Nephron (organoid): ENCODE results near the gene CCNDBP1.

Experiments used
- H3K27ac Mint-ChIP-seq, 3 experiments: 2 replicates each; pipeline ENCODE4 v1.8.0; 2020; ENCODE audit warnings: mixed read lengths in 3 of 3, mild to moderate bottlenecking in 2 of 3, moderate library complexity in 1 of 3
- H3K27me3 Mint-ChIP-seq: 2 replicates; pipeline ENCODE4 v1.8.0; 2021; ENCODE audit warnings: low read depth, mild to moderate bottlenecking, moderate library complexity, mixed read lengths
- H3K36me3 Mint-ChIP-seq: 2 replicates; pipeline ENCODE4 v1.8.0; 2020; ENCODE audit warnings: low read depth, mixed read lengths
- H3K4me1 Mint-ChIP-seq: 2 replicates; pipeline ENCODE4 v1.8.0; 2020; ENCODE audit warnings: mixed read lengths
- H3K4me3 Mint-ChIP-seq, 3 experiments: 2 replicates each; pipeline ENCODE4 v1.8.0; 2020; ENCODE audit warnings: mild to moderate bottlenecking in 3 of 3, mixed read lengths in 3 of 3, moderate library complexity in 2 of 3
- H3K9me3 Mint-ChIP-seq: 2 replicates; pipeline ENCODE4 v1.8.0; 2020; ENCODE audit warnings: mixed read lengths
- TF ChIP-seq, protein P1 (sequence below), 3 experiments: fragments of 200-600 bp; sonication (generic); IDR thresholded peaks; one replicate each; pipeline ENCODE4 v1.5.0; 2021; ENCODE audit warnings: antibody characterized with exemption in 3 of 3; ENCODE audit not compliant: unreplicated experiment in 3 of 3

Gene CCNDBP1

DNA sequence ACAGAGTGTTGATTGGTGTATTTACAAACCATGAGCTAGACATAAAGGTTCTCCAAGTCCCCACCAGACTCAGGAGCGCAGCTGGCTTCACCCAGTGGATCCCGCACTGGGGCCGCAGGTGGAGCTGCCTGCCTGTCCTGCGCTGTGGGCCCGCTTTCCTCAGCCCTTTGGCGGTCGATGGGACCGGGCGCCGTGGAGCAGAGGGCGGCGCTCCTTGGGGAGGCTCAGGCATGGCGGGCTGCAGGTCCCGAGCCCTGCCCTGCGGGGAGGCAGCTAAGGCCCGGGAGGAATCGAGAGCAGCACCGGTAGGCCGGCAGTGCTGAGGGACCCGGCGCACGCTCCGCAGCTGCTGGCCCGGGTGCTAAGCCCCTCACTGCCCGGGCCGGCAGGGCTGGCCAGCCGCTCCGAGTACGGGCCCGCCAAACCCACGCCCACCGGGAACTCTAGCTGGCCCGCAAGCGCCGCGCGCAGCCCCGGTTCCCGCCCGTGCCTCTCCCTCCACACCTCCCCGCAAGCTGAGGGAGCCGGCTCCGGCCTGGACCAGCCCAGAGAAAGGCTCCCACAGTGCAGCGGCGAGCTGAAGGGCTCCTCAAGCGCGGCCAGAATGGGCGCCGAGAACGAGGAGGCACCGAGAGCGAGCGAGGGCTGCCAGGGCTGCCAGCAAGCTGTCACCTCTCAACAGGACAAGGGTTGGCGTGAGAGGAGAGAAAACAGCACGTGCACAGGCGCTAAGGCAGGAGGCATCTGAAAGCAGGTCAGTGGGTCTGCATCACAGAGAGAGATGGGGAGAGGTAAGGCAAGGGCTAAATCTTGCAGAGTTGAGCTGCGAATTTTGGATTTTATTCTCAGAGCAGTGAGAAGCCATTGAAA lies 41.5 kb downstream of the CCNDBP1 start:
- peaks cover 25% of the 10 kb centered on the region for H3K27me3 Mint-ChIP-seq
- H3K4me1 Mint-ChIP-seq = no peaks in the 10 kb centered on the region
- H3K36me3 Mint-ChIP-seq = no peaks in the 10 kb centered on the region
- H3K9me3 Mint-ChIP-seq = no peaks in the 10 kb centered on the region
- TF ChIP-seq, protein P1, sequence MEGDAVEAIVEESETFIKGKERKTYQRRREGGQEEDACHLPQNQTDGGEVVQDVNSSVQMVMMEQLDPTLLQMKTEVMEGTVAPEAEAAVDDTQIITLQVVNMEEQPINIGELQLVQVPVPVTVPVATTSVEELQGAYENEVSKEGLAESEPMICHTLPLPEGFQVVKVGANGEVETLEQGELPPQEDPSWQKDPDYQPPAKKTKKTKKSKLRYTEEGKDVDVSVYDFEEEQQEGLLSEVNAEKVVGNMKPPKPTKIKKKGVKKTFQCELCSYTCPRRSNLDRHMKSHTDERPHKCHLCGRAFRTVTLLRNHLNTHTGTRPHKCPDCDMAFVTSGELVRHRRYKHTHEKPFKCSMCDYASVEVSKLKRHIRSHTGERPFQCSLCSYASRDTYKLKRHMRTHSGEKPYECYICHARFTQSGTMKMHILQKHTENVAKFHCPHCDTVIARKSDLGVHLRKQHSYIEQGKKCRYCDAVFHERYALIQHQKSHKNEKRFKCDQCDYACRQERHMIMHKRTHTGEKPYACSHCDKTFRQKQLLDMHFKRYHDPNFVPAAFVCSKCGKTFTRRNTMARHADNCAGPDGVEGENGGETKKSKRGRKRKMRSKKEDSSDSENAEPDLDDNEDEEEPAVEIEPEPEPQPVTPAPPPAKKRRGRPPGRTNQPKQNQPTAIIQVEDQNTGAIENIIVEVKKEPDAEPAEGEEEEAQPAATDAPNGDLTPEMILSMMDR (IDR thresholded peaks at IDR 0.05; ENCODE audit: unreplicated experiment in 3 of 3) = no peak
- no peak overlapping the region for H3K27ac Mint-ChIP-seq
- H3K4me3 Mint-ChIP-seq = no peak overlapping the region

DNA sequence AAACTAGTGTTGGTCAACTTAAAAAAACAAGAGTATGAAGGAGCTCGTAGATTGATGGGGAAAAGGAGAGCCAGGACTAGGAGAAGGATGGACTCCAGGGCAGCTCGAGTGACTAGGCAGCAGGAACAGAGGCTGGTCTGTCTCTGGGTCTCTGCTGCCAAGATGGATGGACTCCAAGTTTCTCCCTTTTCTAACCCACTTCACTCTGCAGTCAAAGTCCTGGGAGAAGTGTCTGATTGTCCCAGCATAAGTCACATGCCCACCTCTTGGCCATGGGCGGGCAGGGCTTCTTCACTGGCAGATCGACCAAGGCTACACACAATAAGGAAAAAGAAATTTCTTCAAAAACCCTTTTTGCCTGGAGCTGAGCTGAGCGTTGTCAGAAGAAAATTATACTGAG lies 44.8 kb downstream of the CCNDBP1 start:
- TF ChIP-seq, protein P1 (IDR thresholded peaks at IDR 0.05; ENCODE audit: unreplicated experiment in 3 of 3) = no peak
- Mint-ChIP-seq H3K4me1 (no peaks in the 10 kb centered on the region), H3K9me3 (no peaks in the 10 kb centered on the region), H3K27me3 (peaks cover 23% of the 10 kb centered on the region), H3K36me3 (no peaks in the 10 kb centered on the region), H3K4me3 (no peak overlapping the region), H3K27ac (no peak overlapping the region)

GRCh38 chr15:43230640-43231115 lies 45.5 kb downstream of the CCNDBP1 start:
- Mint-ChIP-seq H3K27me3 (peaks cover 20% of the 10 kb centered on the region), H3K9me3 (no peaks in the 10 kb centered on the region), H3K27ac (no peak overlapping the region), H3K4me1 (no peaks in the 10 kb centered on the region), H3K36me3 (no peaks in the 10 kb centered on the region), H3K4me3 (no peak overlapping the region)
- TF ChIP-seq, protein P1 (IDR thresholded peaks at IDR 0.05; ENCODE audit: unreplicated experiment in 3 of 3) = no peak

DNA sequence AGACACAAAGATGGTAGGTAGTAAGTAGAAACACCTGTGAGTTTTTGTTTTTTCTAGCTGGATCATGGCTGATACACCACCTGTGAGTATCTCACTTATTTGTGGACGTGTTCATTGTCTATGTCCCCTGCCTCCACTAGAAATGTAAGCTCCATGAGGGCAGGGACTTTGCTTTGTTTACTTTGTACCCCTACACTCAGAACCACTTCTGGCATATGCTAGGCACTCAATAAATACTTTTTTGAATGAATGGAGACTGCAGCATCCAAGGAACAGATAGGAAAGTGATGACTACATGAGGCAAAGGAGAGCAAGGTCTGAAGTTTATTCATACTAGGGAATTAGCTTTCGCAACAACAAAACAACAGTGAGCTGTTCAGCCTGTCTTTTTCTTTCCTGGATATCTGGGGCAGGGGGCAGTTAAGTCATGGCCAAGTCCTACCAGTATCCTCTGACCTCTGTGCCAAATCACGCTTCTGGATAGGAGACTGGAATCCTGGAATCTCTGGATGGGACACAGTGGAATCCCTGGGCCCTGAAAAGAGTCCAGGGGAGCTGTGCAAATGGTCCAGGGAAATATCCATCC lies 47.2 kb downstream of the CCNDBP1 start:
- Mint-ChIP-seq H3K9me3 (no peaks in the 10 kb centered on the region), H3K27ac (no peak overlapping the region), H3K36me3 (no peaks in the 10 kb centered on the region), H3K27me3 (peaks cover 18% of the 10 kb centered on the region), H3K4me1 (no peaks in the 10 kb centered on the region), H3K4me3 (no peak overlapping the region)
- TF ChIP-seq, protein P1 (IDR thresholded peaks at IDR 0.05; ENCODE audit: unreplicated experiment in 3 of 3) = no peak

DNA sequence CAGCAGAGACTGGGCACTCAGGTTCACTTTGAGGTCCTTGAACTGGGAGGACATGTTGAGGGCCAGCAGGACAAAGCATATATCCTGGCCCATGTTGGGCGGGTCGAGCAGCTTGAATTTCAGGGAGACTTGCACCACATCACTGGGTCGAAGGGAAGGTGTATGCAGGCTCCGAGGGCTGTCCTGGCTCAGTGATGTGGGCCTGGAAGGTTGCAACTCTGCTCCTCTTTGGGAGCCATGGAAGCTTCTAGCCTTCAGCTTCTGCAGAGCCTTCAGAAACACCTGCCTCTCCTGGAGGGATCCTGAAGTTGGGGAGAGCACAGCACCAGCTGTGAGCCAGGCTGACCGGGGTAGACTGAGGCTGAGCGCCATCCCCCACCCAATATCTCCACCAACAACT lies 50.3 kb downstream of the CCNDBP1 start:
- H3K4me3 Mint-ChIP-seq = no peak overlapping the region
- no peaks in the 10 kb centered on the region for H3K9me3 Mint-ChIP-seq
- no peak overlapping the region for H3K27ac Mint-ChIP-seq
- TF ChIP-seq, protein P1 (IDR thresholded peaks at IDR 0.05; ENCODE audit: unreplicated experiment in 3 of 3) = no peak
- H3K4me1 Mint-ChIP-seq = peaks cover 14% of the 10 kb centered on the region
- peaks cover 6% of the 10 kb centered on the region for H3K27me3 Mint-ChIP-seq
- H3K36me3 Mint-ChIP-seq = no peaks in the 10 kb centered on the region
